Activated CD4-positive, CD25-positive, alpha-beta regulatory T cell (primary cell): ENCODE data around the gene QRFP.
"Not testable (repeated sequence)": the region's sequence is repeated elsewhere in the genome, so short reads cannot be mapped to it uniquely, and the experiment has no call there.

Source experiments
- DNase-seq, 4 experiments: peaks; one replicate each; lab custom pipeline; 2025; lab: John Stamatoyannopoulos, UW

QRFP gene

DNA sequence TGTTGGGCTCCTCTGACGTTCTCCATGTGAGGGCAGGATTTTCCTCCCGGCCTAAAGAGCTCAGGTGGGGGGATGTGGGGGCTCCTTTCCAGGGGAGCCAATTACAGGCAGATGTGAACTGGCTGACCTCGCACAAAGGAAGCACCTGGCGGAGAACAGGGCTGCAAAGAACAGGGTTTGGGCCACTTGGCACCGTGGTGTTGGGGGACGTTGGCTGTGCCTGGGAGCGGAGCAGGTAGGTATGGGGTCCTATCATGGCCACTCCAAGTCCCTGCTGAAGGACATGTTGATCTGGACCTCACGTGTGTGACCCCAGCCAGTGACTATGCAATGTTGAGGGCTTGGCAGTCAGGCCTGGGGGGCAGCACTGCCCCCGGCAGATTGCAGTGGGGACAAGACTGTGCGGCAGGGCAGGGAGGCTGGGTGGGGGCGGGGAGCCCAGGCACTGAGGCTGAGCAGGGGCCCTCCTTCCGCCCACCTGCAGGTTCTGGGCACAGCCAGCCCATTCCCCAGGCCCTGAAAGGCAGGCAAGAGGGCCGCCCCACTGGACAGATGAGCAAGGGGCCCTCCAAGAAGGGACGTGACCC, 23.0 kb upstream of the QRFP start:
- no peak for DNase-seq

- no peak for DNase-seq
These were observed 22.4 kb upstream of the QRFP start for GRCh38 chr9:130918826-130919558.

- DNase-seq = no peak
These were observed 21.7 kb upstream of the QRFP start for GRCh38 chr9:130918101-130918825.

GRCh38 chr9:130917168-130917960, 20.8 kb upstream of the QRFP start:
- no peak for DNase-seq

DNA sequence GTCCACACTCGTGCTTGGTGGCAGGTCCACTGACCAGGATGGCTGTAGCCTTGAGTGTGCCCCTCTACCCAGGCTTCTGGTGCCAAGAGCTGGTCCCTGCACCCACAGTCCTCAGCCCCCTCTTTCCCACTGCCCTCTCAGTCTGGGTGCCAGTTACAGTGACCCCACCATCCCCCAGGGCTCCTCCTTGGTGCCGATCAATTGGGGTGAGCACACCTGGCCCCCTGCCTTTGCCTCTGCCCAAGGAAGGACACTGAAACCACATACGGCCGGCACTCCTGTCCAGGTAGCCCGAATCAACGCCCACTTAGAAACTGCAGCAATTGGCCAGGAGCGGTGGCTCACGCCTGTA, 18.5 kb upstream of the QRFP start:
- no peak for DNase-seq

DNA sequence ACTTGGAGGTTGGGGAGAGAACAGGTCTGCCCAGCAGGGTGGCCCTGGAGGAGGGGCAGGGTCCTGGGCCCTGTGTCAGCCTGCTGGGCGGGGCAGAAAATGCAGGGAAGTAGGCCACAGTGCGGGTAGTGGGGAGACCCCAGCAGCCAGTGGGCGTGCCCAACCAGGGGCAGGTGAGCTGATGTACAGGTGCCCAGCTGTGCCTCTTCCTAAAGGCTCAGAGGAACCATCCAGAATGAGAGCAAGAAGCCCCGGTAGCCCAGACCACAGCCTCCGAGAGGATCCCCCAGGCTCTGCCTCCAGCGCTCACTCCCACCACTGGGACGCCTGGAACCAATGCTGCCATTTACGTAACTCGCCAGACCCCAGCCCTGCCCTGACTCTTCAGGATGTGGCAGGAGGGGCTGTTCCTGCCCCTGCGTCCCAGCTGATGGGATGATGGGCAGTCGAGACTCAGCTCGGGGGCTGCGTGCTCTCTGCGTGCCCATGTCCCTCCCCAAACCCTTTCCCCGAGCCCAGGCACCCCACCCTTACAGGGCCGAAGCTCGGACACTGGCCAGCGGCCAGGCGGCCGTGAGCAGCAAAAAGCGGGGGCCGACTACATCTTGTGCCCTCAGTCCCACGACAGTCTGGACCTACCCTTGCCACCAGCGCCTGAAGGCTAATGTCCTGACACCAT, 17.9 kb upstream of the QRFP start:
- no peak for DNase-seq

GRCh38 chr9:130913599-130914416, 17.2 kb upstream of the QRFP start:
- no peak for DNase-seq

DNA sequence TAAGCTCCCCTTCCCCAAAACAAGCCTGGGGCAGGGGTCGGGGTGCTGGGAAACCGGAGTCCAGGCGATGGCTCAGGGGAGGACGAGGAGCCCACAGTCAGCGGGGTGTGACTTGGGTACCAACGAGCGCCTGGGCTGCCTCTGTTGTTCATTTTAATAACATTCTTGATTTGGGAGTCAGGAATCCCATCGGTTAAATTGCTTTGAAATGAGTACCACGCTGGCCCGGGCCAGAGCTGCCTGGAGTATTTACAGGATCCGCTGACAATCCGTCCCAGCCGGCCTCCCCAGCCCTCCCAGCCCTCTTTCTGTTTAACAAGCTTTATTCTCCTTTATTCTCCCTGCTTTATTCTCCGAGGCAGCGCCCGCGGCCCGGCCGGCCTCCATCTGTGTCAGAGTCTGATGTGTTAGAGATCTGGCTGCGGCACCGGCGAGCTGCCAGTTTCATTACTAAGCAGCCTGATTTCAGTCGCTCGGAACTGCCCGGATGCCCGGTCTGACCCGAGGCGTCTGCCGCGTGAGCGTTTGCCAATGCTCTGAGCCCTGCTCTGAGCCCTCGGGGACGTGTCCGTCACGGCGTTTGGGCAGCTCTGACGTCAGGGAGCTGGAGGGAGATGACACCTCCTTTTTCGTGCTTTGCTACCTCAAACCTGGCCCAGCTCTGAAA, 16.5 kb upstream of the QRFP start:
- DNase-seq = no peak

DNA sequence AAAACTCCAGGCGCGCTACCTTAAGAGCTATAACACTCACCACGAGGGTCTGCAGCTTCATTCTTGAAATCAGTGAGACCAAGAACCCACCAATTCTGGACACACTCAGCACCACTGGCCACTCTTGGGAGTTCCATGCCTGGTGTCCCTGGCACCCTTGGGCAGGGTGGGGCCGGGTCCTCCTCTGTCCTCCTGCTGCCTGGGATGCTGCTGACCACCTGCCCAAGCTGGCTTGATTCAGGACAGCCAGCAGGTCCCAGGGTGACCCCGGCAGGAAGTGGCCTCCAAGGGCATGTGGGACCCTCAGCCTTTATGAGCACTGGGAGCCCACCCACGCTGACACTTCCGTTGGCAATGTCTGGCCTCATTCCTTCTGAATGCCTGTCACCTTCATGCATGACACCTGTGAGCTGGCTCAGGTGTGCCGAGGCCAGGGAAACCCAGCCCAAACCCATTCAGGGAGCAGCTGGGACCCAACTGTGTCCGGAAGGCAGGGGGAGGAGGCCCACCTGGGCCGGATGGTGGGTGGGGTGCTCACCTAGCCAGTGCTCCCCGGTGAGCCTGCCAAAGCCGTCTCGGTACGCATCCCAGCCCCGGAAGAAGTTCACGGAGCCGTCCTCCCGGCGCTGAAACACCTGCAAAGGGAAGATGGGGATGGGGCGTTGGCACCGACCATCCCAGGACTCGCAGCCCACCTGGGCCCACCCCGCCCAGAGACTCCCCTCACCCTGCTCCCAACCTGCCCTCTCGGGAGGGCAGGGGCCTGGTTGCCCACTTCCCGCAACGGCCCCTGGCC, 14.8 kb upstream of the QRFP start:
- DNase-seq = no peak

DNA sequence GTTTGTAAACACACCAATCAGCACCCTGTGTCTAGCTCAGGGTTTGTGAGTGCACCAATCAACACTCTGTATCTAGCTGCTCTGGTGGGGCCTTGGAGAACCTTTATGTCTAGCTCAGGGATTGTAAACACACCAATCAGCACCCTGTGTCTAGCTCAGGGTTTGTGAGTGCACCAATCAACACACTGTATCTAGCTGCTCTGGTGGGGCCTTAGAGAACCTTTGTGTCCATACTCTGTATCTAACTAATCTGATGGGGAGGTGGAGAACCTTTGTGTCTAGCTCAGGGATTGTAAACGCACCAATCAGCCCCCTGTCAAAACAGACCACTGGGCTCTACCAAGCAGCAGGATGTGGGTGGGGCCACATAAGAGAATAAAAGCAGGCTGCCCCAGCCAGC, 14.1 kb upstream of the QRFP start:
- not testable (repeated sequence) for DNase-seq

DNA sequence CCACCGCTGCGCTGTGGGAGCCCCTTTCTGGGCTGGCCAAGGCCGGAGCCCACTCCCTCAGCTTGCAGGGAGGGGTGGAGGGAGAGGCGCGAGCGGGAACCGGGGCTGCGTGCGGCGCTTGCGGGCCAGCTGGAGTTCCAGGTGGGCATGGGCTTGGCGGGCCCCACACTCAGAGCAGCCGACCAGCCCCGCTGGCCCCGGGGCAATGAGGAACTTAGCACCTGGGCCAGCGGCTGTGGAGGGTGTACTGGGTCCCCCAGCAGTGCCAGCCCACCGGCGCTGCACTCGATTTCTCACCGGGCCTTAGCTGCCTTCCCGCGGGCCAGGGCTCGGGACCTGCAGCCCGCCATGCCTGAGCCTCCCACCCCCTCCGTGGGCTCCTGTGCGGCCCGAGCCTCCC, 13.4 kb upstream of the QRFP start:
- DNase-seq = not testable (repeated sequence)

DNA sequence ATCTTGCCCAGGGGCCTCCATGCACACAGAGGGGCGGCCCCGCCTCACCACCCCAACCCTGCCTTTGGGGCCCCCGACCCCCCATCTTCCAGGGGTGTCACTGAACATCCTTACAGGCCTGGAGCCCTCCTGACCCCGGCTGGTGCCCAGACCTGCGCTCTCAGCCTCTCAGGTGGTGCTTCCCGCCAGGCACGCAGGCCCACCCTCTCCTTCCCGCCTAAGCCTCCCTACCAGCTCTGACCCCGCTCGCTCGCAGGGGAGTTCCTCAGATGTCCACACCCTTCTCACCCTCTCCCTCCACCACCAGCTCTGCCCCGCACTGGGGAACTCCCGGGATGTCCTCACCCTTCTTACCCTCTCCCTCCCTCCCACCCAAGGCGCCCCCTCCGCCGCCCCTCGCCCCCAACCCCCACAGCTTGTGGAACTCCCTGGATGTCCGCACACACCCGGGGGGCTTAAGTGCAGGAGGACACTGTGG, 12.3 kb upstream of the QRFP start:
- DNase-seq = no peak

GRCh38 chr9:130908146-130908877, 11.7 kb upstream of the QRFP start:
- no peak for DNase-seq

- no peak for DNase-seq
These were observed 10.3 kb upstream of the QRFP start for GRCh38 chr9:130906735-130907416.

- no peak for DNase-seq
These were observed 9.5 kb upstream of the QRFP start for GRCh38 chr9:130905902-130906734.

DNA sequence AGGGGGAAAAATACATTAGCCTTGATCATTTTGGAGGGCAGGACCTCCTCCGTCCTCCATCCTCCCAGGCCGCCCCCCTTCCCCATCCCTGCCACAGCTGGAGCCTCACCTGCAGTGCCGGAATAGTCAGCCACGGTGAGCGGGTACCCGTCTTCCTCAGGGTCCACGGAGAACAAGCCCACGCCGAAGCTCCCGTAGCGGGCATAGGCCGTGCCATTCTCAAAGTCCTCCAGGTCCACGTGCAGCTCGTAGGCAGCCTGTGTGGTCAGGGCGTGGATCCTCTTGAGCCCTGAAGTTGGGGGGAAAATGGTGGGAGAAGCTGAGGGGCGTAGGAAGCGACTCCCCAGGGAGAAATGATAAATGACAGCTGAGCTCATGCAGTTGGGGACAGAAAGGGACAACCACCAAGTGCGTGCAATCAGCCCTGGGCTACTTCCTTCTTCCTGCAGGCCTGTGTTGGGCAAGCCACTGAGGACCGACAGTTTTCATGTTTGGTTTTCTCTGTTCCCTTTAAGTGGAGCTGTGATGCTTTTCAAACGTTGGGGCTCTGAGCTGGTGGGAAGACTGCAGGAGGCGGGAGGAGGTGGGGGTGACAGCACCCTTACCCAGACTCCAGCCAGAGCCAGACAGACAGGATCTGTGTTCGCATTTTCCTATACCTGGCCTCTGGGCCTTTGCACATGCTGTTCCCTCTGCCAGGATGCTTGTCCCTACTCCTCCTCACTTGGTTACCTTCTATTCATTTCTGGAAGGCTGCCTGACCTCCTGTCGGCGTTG, 8.7 kb upstream of the QRFP start:
- DNase-seq = no peak
